COLO668 (cell line): ENCODE data around the gene ZNF541.
"Not testable (repeated sequence)": the region's sequence is repeated elsewhere in the genome, so short reads cannot be mapped to it uniquely, and the experiment has no call there.

Experiments used
- DNase-seq: peaks from one replicate; lab custom pipeline; 2025; ENCODE audit not compliant: unreplicated experiment; lab: John Stamatoyannopoulos, UW

The ZNF541 gene

GRCh38 chr19:47599671-47600245, 26.8 kb upstream of the ZNF541 start:
- DNase-seq: not testable (repeated sequence)

- DNase-seq: no peak
These were observed 25.7 kb upstream of the ZNF541 start for GRCh38 chr19:47598407-47599349.

GRCh38 chr19:47595944-47596343, 23.0 kb upstream of the ZNF541 start:
- no peak for DNase-seq

- no peak for DNase-seq
These were observed 20.9 kb upstream of the ZNF541 start for GRCh38 chr19:47593860-47594259.

- no peak for DNase-seq
These were observed 16.9 kb upstream of the ZNF541 start for GRCh38 chr19:47589824-47590223.

- no peak for DNase-seq
These were observed 14.3 kb upstream of the ZNF541 start for GRCh38 chr19:47587295-47587694.

GRCh38 chr19:47583161-47583560, 10.2 kb upstream of the ZNF541 start:
- not testable (repeated sequence) for DNase-seq

- no peak for DNase-seq
These were observed 9.5 kb upstream of the ZNF541 start for GRCh38 chr19:47582320-47582909.

GRCh38 chr19:47581605-47582319, 8.8 kb upstream of the ZNF541 start:
- DNase-seq: no peak

- no peak for DNase-seq
These were observed 7.4 kb upstream of the ZNF541 start for GRCh38 chr19:47580397-47580796.

- DNase-seq: no peak
These were observed 313 bp downstream of the ZNF541 start for GRCh38 chr19:47572635-47573034.

- no peak for DNase-seq
These were observed 3.6 kb downstream of the ZNF541 start for GRCh38 chr19:47569331-47569730.

- peak; percentile 8 for DNase-seq
These were observed 8.9 kb downstream of the ZNF541 start for GRCh38 chr19:47564081-47564480.

- DNase-seq: no peak
These were observed 11.4 kb downstream of the ZNF541 start for GRCh38 chr19:47561440-47562057.

GRCh38 chr19:47560999-47561398, 11.9 kb downstream of the ZNF541 start:
- DNase-seq: no peak

GRCh38 chr19:47550129-47550528, 22.8 kb downstream of the ZNF541 start:
- no peak for DNase-seq

- DNase-seq: peak; percentile 13
These were observed 23.6 kb downstream of the ZNF541 start for GRCh38 chr19:47549261-47549862.

- no peak for DNase-seq
These were observed 25.7 kb downstream of the ZNF541 start for GRCh38 chr19:47547199-47547598.

- DNase-seq: no peak
These were observed 27.6 kb downstream of the ZNF541 start for GRCh38 chr19:47545061-47545948.

- DNase-seq: no peak
These were observed 28.5 kb downstream of the ZNF541 start for GRCh38 chr19:47544476-47544875.
